HepG2 (cell line): ENCODE results near the gene TENM3. TPM values are rescaled to one million over a fixed set of nuclear protein-coding genes. Genes with fewer than 3 reads are reported as not detected.

Experiments used
- ATAC-seq: fragments of 200-7000 bp; cut with Tn5 transposase; 3 replicates; pipeline ENCODE4 v1.9.1; 2020; ENCODE audit warnings: mild to moderate bottlenecking, moderate library complexity
- BruUV-seq: library from RNA; stranded (reverse); fragments of 400-500 nt; replicated peaks from 2 replicates; lab custom pipeline; 2021; lab: Mats Ljungman, UMichigan
- CTCF ChIA-PET: fragments of 300-600 bp; formaldehyde crosslinking; extraction: SDS; loops from one replicate; lab custom pipeline; 2021; ENCODE audit warnings: low total read pairs, inconsistent platforms, low intra/inter-chr PET ratio; lab: Yijun Ruan, JAX
- POLR2A ChIA-PET: fragments of 350-600 bp; sonication (Branson Sonifier 250); formaldehyde crosslinking; loops from one replicate; lab custom pipeline; 2020; ENCODE audit warnings: antibody characterized with exemption, inconsistent platforms; lab: Yijun Ruan, JAX
- DNase-seq: peaks from one replicate; pipeline ENCODE4 v3.0.0-alpha.2; 2015; ENCODE audit warnings: low spot score
- FAIRE-seq: peaks from 3 replicates; lab custom pipeline; 2011; peaks lifted over from hg19 to GRCh38; lab: Jason Lieb, UNC
- H2AFZ ChIP-seq: one replicate; pipeline ENCODE4 v1.6.1; 2011; ENCODE audit warnings: low read length, inconsistent platforms
- H3K27ac ChIP-seq: fragments of 300-600 bp; 3 replicates; pipeline ENCODE4 v1.8.0; 2011; ENCODE audit warnings: mixed run types, mild to moderate bottlenecking, mixed read lengths, low read length, inconsistent platforms; ENCODE audit not compliant: insufficient read depth; ENCODE audit errors: extremely low read length
- H3K27me3 ChIP-seq, 2 experiments: fragments of 200-600 bp in 1 of 2; 2 replicates in 1 of 2; 3 replicates in 1 of 2; pipeline versions ENCODE4 v1.6.0 to v1.8.0; 2011; ENCODE audit warnings: low read length in 2 of 2, mild to moderate bottlenecking in 2 of 2, moderate library complexity in 2 of 2, inconsistent platforms in 1 of 2; ENCODE audit not compliant: insufficient read depth in 2 of 2, control insufficient read depth in 1 of 2
- H3K36me3 ChIP-seq, 2 experiments: fragments of 200-600 bp in 1 of 2; replicated peaks in 1 of 2; 2 replicates in 1 of 2; 3 replicates in 1 of 2; pipeline versions ENCODE4 v1.5.1 to v1.8.0; 2011; ENCODE audit warnings: low read length in 2 of 2, inconsistent platforms in 1 of 2; ENCODE audit not compliant: insufficient read depth in 2 of 2, control insufficient read depth in 1 of 2
- H3K4me1 ChIP-seq: 2 replicates; pipeline ENCODE4 v1.5.1; 2012; ENCODE audit warnings: low read length, inconsistent platforms; ENCODE audit not compliant: insufficient read depth
- H3K4me2 ChIP-seq: 2 replicates; pipeline ENCODE4 v1.6.0; 2011; ENCODE audit warnings: low read depth, low read length, inconsistent platforms
- H3K4me3 ChIP-seq, 3 experiments: fragments of 200-600 bp in 1 of 3; sonication (generic), shearing (Covaris generic) in 1 of 3; replicated peaks in 1 of 3; 2 replicates each; pipeline ENCODE4 v1.5.1; 2011 to 2016; ENCODE audit warnings: low read length in 3 of 3, inconsistent platforms in 2 of 3, low read depth in 2 of 3, mild to moderate bottlenecking in 2 of 3, control low read depth in 1 of 3, mixed read lengths in 1 of 3; ENCODE audit not compliant: insufficient read depth in 1 of 3
- H3K79me2 ChIP-seq: one replicate; pipeline ENCODE4 v1.6.1; 2011; ENCODE audit warnings: low read length, inconsistent platforms; ENCODE audit not compliant: insufficient read depth
- H3K9ac ChIP-seq: 2 replicates; pipeline ENCODE4 v1.6.0; 2011; ENCODE audit warnings: mild to moderate bottlenecking, low read depth, low read length, inconsistent platforms; ENCODE audit not compliant: insufficient read depth
- H3K9me3 ChIP-seq: 2 replicates; pipeline ENCODE4 v1.5.1; 2012; ENCODE audit warnings: mild to moderate bottlenecking, low read length
- H4K20me1 ChIP-seq: 2 replicates; pipeline ENCODE4 v1.6.0; 2011; ENCODE audit warnings: inconsistent platforms, mild to moderate bottlenecking, low read length, moderate library complexity; ENCODE audit not compliant: insufficient read depth
- CENPX ChIP-seq: sonication (generic); formaldehyde crosslinking; IDR thresholded peaks from 2 replicates; pipeline ENCODE4 v1.9.0; 2021; ENCODE audit warnings: mild to moderate bottlenecking, missing genetic modification reagents, moderate library complexity
- DMTF1 ChIP-seq: sonication (generic); formaldehyde crosslinking; IDR thresholded peaks from 2 replicates; pipeline ENCODE4 v1.4.0; 2020; ENCODE audit warnings: mild to moderate bottlenecking, missing genetic modification reagents
- E2F1 ChIP-seq: sonication (generic); formaldehyde crosslinking; IDR thresholded peaks from 2 replicates; pipeline ENCODE4 v1.5.0; 2020; ENCODE audit warnings: missing genetic modification reagents
- FOXK2 ChIP-seq: fragments of 450-650 bp; IDR thresholded peaks from 2 replicates; pipeline ENCODE4 v1.6.1; 2016
- HNF1A ChIP-seq, 2 experiments: sonication (generic) in 1 of 2; formaldehyde crosslinking in 1 of 2; IDR thresholded peaks; 2 replicates each; pipeline versions ENCODE4 v1.4.0 to v1.6.1; 2016 to 2020; ENCODE audit warnings: borderline replicate concordance in 1 of 2, low read depth in 1 of 2, mild to moderate bottlenecking in 1 of 2, missing genetic modification reagents in 1 of 2
- HNRNPK ChIP-seq: fragments of 200-400 bp; formaldehyde crosslinking; IDR thresholded peaks from 2 replicates; pipeline ENCODE4 v1.6.1; 2018; ENCODE audit warnings: low read length, low read depth, moderate library complexity, mild to moderate bottlenecking; ENCODE audit not compliant: poor library complexity, severe bottlenecking
- KMT2B ChIP-seq: IDR thresholded peaks from 2 replicates; pipeline ENCODE4 v1.6.1; 2016; ENCODE audit warnings: missing genetic modification reagents, missing compliant biosample characterization
- SIN3A ChIP-seq: IDR thresholded peaks from 2 replicates; pipeline ENCODE4 v1.6.1; 2011; ENCODE audit warnings: low read depth, mild to moderate bottlenecking, control low read depth, low read length, borderline replicate concordance
- SP5 ChIP-seq: IDR thresholded peaks from 2 replicates; pipeline ENCODE4 v1.6.1; 2016; ENCODE audit warnings: low read depth, borderline replicate concordance
- SRY ChIP-seq: sonication (generic); formaldehyde crosslinking; IDR thresholded peaks from 2 replicates; pipeline ENCODE4 v1.8.0; 2022; ENCODE audit warnings: mild to moderate bottlenecking, missing genetic modification reagents
- SYNCRIP ChIP-seq: fragments of 200-400 bp; formaldehyde crosslinking; IDR thresholded peaks from 2 replicates; pipeline ENCODE4 v1.6.1; 2018; ENCODE audit warnings: mild to moderate bottlenecking, low read depth, low read length; ENCODE audit not compliant: insufficient read depth
- ZBTB1 ChIP-seq: sonication (generic); formaldehyde crosslinking; IDR thresholded peaks from 2 replicates; pipeline ENCODE4 v1.4.0; 2020; ENCODE audit warnings: missing genetic modification reagents, borderline replicate concordance
- ZNF460 ChIP-seq: sonication (generic); formaldehyde crosslinking; IDR thresholded peaks from 2 replicates; pipeline ENCODE4 v1.5.1; 2020; ENCODE audit warnings: missing genetic modification reagents, mild to moderate bottlenecking, borderline replicate concordance
- ZNF569 ChIP-seq: sonication (generic); formaldehyde crosslinking; IDR thresholded peaks from 2 replicates; pipeline ENCODE4 v1.5.0; 2020; ENCODE audit warnings: mild to moderate bottlenecking, missing genetic modification reagents, moderate library complexity, borderline replicate concordance
- ZNF597 ChIP-seq: sonication (generic); formaldehyde crosslinking; IDR thresholded peaks from 2 replicates; pipeline ENCODE4 v1.5.0; 2020; ENCODE audit warnings: missing genetic modification reagents
- ZNF615 ChIP-seq: sonication (generic); formaldehyde crosslinking; IDR thresholded peaks from 2 replicates; pipeline ENCODE4 v1.5.0; 2020; ENCODE audit warnings: mild to moderate bottlenecking, missing genetic modification reagents, borderline replicate concordance
- ZNF768 ChIP-seq: sonication (generic); formaldehyde crosslinking; IDR thresholded peaks from 2 replicates; pipeline ENCODE4 v1.4.0; 2020; ENCODE audit warnings: missing genetic modification reagents
- WGBS: methylation state at CpG from one replicate; pipeline ENCODE4 v1.1.6; 2017; ENCODE audit warnings: low lambda C conversion rate; 5-methylcytosine and 5-hydroxymethylcytosine counted together
- in situ Hi-C: cut with HindIII; loops from 2 replicates; pipeline ENCODE4 v1.10.0; 2017; ENCODE audit warnings: low pct_unique_long_range_greater_than_20kb; ENCODE audit not compliant: extremely low pct_ligation_motif_present
- intact Hi-C: fragments of 100-400 bp; cut with micrococcal nuclease; formaldehyde crosslinking; loops from one replicate; pipeline ENCODE4 v1.10.0; 2022; ENCODE audit not compliant: unreplicated experiment
- polyA plus RNA-seq, 8 experiments: library from polyadenylated mRNA; depleted of rRNA in 3 of 8; stranded (reverse) in 7 of 8; unstranded in 1 of 8; fragments of >200 nt; fragmentation: Illumina TruSeq in 4 of 8; extraction: Trizol in 4 of 8; gene quantifications; 2 replicates each; pipeline versions ENCODE4 v1.2.1 to v1.2.3, GENCODE V29; 2011 to 2016; ENCODE audit warnings: low read depth in 4 of 8, missing spikeins in 1 of 8, mixed read lengths in 1 of 8; ENCODE audit not compliant: insufficient read depth in 1 of 8
- total RNA-seq, 5 experiments: library from RNA; depleted of rRNA; stranded (reverse); fragments of >200 nt; fragmentation: Illumina TruSeq; extraction: Trizol; gene quantifications; 2 replicates each; pipeline ENCODE4 v1.2.3, GENCODE V29; 2016; ENCODE audit warnings: low read depth in 1 of 5

The TENM3 gene
- total and polyA plus RNA-seq, 2 of the 13 experiments (the other 11 are each of a cell fraction or from before 2014, with no cell fraction given): 0.04 TPM; not detected in 1

GRCh38 chr4:182470215-182470614, 227.0 kb downstream of the TENM3 start:
- H3K36me3 ChIP-seq: no peaks in the 10 kb centered on the region
- FAIRE-seq (no peak), ATAC-seq (no peak), DNase-seq (no peak)
- H3K4me3 ChIP-seq: no peak overlapping the region
- no peaks in the 10 kb centered on the region for H3K9me3 ChIP-seq
- BruUV-seq: no TSS peak
- no peak overlapping the region for H3K27ac ChIP-seq
- H2AFZ ChIP-seq: no peak overlapping the region
- no peak overlapping the region for H3K4me2 ChIP-seq
- no peaks in the 10 kb centered on the region for H4K20me1 ChIP-seq
- H3K9ac ChIP-seq: no peak overlapping the region
- 0% methylated on average over 2 of the region's 2 CpGs for WGBS
- ChIA-PET CTCF (no interaction called here), POLR2A (no interaction called here)
- intact Hi-C loops (no loop called here), in situ Hi-C loops (loop anchor here (10.0 kb wide), 1 partner anchor 335 kb away; no protein-coding TSS in a partner anchor)
- no peaks in the 10 kb centered on the region for H3K79me2 ChIP-seq
- no peaks in the 10 kb centered on the region; a peak in 1 of 5 replicates for H3K27me3 ChIP-seq
- H3K4me1 ChIP-seq: no peaks in the 10 kb centered on the region
- TF ChIP-seq CENPX (CRISPR knock-in tag) (no peak), E2F1 (CRISPR knock-in tag) (no peak), HNF1A (IDR thresholded peaks at IDR 0.05; ENCODE audit: low read depth) (no peak), HNF1A (CRISPR knock-in tag; IDR thresholded peaks at IDR 0.05; ENCODE audit: borderline replicate concordance) (no peak), SYNCRIP (no peak), ZNF460 (CRISPR knock-in tag) (no peak), ZNF597 (CRISPR knock-in tag) (no peak), HNRNPK (no peak), ZNF768 (CRISPR knock-in tag) (no peak), SP5 (CRISPR knock-in tag) (no peak), SIN3A (no peak), ZNF615 (CRISPR knock-in tag) (no peak), ZBTB1 (no peak), FOXK2 (no peak), DMTF1 (CRISPR knock-in tag) (no peak), SRY (CRISPR knock-in tag) (no peak), ZNF569 (no peak), KMT2B (CRISPR knock-in tag) (no peak)
